ENCODE results near the gene SCARB1. TPM values are rescaled to one million over a fixed set of nuclear protein-coding genes. Genes with fewer than 3 reads are reported as not detected.

The SCARB1 gene
- total RNA-seq, 4 donors from 2014 or later: 2.1 to 37.0 (median 9.6) TPM

- no peak for TF ChIP-seq POLR2A (IDR thresholded peaks at IDR 0.05)
- TF ChIP-seq CTCF (IDR thresholded peaks at IDR 0.05): no peak
- no peaks in the 10 kb centered on the region for H3K9me3 ChIP-seq
- DNase-seq: no peak
- H3K27ac ChIP-seq: no peak overlapping the region
- H3K4me1 ChIP-seq: no peaks in the 10 kb centered on the region
- H3K36me3 ChIP-seq: no peaks in the 10 kb centered on the region
- intact Hi-C loops (cut with DNase I; ENCODE audit: low total_unique reads): no loop called here
- no peaks in the 10 kb centered on the region for H3K27me3 ChIP-seq
- no peak overlapping the region for H3K4me3 ChIP-seq
Observed at GRCh38 chr12:124812356-124812755, 51.3 kb downstream of the SCARB1 start.

- H3K36me3 ChIP-seq: no peaks in the 10 kb centered on the region
- H3K9me3 ChIP-seq: no peaks in the 10 kb centered on the region
- H3K4me3 ChIP-seq: no peak overlapping the region
- H3K27me3 ChIP-seq: no peaks in the 10 kb centered on the region
- H3K4me1 ChIP-seq: no peaks in the 10 kb centered on the region
- intact Hi-C loops (cut with DNase I; ENCODE audit: low total_unique reads): no loop called here
- no peak overlapping the region for H3K27ac ChIP-seq
- DNase-seq: no peak
- TF ChIP-seq POLR2A (IDR thresholded peaks at IDR 0.05): no peak
- TF ChIP-seq CTCF (IDR thresholded peaks at IDR 0.05): no peak
Observed at GRCh38 chr12:124811633-124812032, 52.0 kb downstream of the SCARB1 start.

- Histone ChIP-seq H3K27me3 (no peaks in the 10 kb centered on the region), H3K36me3 (no peaks in the 10 kb centered on the region), H3K4me1 (no peaks in the 10 kb centered on the region), H3K4me3 (no peak overlapping the region), H3K27ac (no peak overlapping the region), H3K9me3 (no peaks in the 10 kb centered on the region)
- intact Hi-C loops (cut with DNase I; ENCODE audit: low total_unique reads): no loop called here
- no peak for DNase-seq
- TF ChIP-seq CTCF (IDR thresholded peaks at IDR 0.05): no peak
- no peak for TF ChIP-seq POLR2A (IDR thresholded peaks at IDR 0.05)
Observed at GRCh38 chr12:124809878-124810277, 53.8 kb downstream of the SCARB1 start.

GRCh38 chr12:124809391-124809790 lies 54.3 kb downstream of the SCARB1 start:
- Histone ChIP-seq H3K27ac (no peak overlapping the region), H3K4me1 (no peaks in the 10 kb centered on the region), H3K9me3 (no peaks in the 10 kb centered on the region), H3K27me3 (no peaks in the 10 kb centered on the region), H3K36me3 (no peaks in the 10 kb centered on the region), H3K4me3 (no peak overlapping the region)
- intact Hi-C loops (cut with DNase I; ENCODE audit: low total_unique reads): no loop called here
- no peak for TF ChIP-seq POLR2A (IDR thresholded peaks at IDR 0.05)
- TF ChIP-seq CTCF (IDR thresholded peaks at IDR 0.05): no peak
- no peak for DNase-seq

- Histone ChIP-seq H3K36me3 (no peaks in the 10 kb centered on the region), H3K9me3 (no peaks in the 10 kb centered on the region), H3K4me1 (no peaks in the 10 kb centered on the region), H3K27me3 (no peaks in the 10 kb centered on the region), H3K4me3 (no peak overlapping the region), H3K27ac (no peak overlapping the region)
- no peak for DNase-seq
- TF ChIP-seq CTCF (IDR thresholded peaks at IDR 0.05) (no peak), POLR2A (IDR thresholded peaks at IDR 0.05) (no peak)
- intact Hi-C loops (cut with DNase I; ENCODE audit: low total_unique reads): no loop called here
Observed at GRCh38 chr12:124808272-124808671, 55.4 kb downstream of the SCARB1 start.
